HEK293 (cell line): ENCODE measurements around the gene ABCA5.

Experiments
- GLI4 ChIP-seq: fragments of 450-650 bp; formaldehyde crosslinking; IDR thresholded peaks from 2 replicates; pipeline ENCODE4 v1.5.1; 2016; ENCODE audit warnings: missing biosample characterization, missing genetic modification characterization
- GLIS2 ChIP-seq: fragments of 450-650 bp; formaldehyde crosslinking; IDR thresholded peaks from 2 replicates; pipeline ENCODE4 v1.5.1; 2016; ENCODE audit warnings: missing biosample characterization, missing genetic modification characterization
- MZF1 ChIP-seq: fragments of 450-650 bp; formaldehyde crosslinking; IDR thresholded peaks from 2 replicates; pipeline ENCODE4 v1.5.1; 2017; ENCODE audit warnings: missing biosample characterization, missing genetic modification characterization, borderline replicate concordance
- WT1 ChIP-seq: fragments of 450-650 bp; formaldehyde crosslinking; IDR thresholded peaks from 2 replicates; pipeline ENCODE4 v1.5.1; 2016; ENCODE audit warnings: missing biosample characterization, missing genetic modification characterization
- ZBTB17 ChIP-seq: fragments of 450-650 bp; formaldehyde crosslinking; IDR thresholded peaks from 2 replicates; pipeline ENCODE4 v1.5.1; 2016; ENCODE audit warnings: missing biosample characterization, missing genetic modification characterization
- ZFHX2 ChIP-seq: fragments of 450-650 bp; formaldehyde crosslinking; conservative IDR thresholded peaks from 2 replicates; pipeline ENCODE4 v1.5.1; 2016; ENCODE audit warnings: missing biosample characterization, missing genetic modification characterization
- ZFP69B ChIP-seq: fragments of 450-650 bp; formaldehyde crosslinking; IDR thresholded peaks from 2 replicates; pipeline ENCODE4 v1.5.1; 2016; ENCODE audit warnings: missing biosample characterization, missing genetic modification characterization
- ZIC2 ChIP-seq: fragments of 450-650 bp; formaldehyde crosslinking; IDR thresholded peaks from 2 replicates; pipeline ENCODE4 v1.5.1; 2016; ENCODE audit warnings: missing biosample characterization, missing genetic modification characterization
- ZNF121 ChIP-seq: fragments of 450-650 bp; formaldehyde crosslinking; IDR thresholded peaks from 2 replicates; pipeline ENCODE4 v1.5.1; 2016; ENCODE audit warnings: missing biosample characterization, missing genetic modification characterization
- ZNF2 ChIP-seq: fragments of 450-650 bp; formaldehyde crosslinking; IDR thresholded peaks from 2 replicates; pipeline ENCODE4 v1.5.1; 2016; ENCODE audit warnings: missing biosample characterization, missing genetic modification characterization
- ZNF202 ChIP-seq: fragments of 450-650 bp; formaldehyde crosslinking; IDR thresholded peaks from 2 replicates; pipeline ENCODE4 v1.5.1; 2016; ENCODE audit warnings: missing biosample characterization, missing genetic modification characterization, borderline replicate concordance
- ZNF324 ChIP-seq: fragments of 450-650 bp; formaldehyde crosslinking; IDR thresholded peaks from 2 replicates; pipeline ENCODE4 v1.5.1; 2016; ENCODE audit warnings: missing biosample characterization, missing genetic modification characterization
- ZNF391 ChIP-seq: fragments of 450-650 bp; formaldehyde crosslinking; IDR thresholded peaks from 2 replicates; pipeline ENCODE4 v1.5.1; 2016; ENCODE audit warnings: low read depth, missing biosample characterization, missing genetic modification characterization, borderline replicate concordance
- ZNF423 ChIP-seq: fragments of 450-650 bp; formaldehyde crosslinking; IDR thresholded peaks from 2 replicates; pipeline ENCODE4 v1.5.1; 2016; ENCODE audit warnings: missing biosample characterization, missing genetic modification characterization
- ZNF560 ChIP-seq: fragments of 450-650 bp; formaldehyde crosslinking; IDR thresholded peaks from 2 replicates; pipeline ENCODE4 v1.5.1; 2017; ENCODE audit warnings: missing biosample characterization, missing genetic modification characterization, borderline replicate concordance
- ZNF658 ChIP-seq: fragments of 450-650 bp; formaldehyde crosslinking; IDR thresholded peaks from 2 replicates; pipeline ENCODE4; 2016; ENCODE audit warnings: missing biosample characterization, missing genetic modification characterization
- ZNF76 ChIP-seq: fragments of 450-650 bp; formaldehyde crosslinking; IDR thresholded peaks from 2 replicates; pipeline ENCODE4; 2016; ENCODE audit warnings: low read depth, missing biosample characterization, missing genetic modification characterization, borderline replicate concordance
- ZXDB ChIP-seq: fragments of 450-650 bp; formaldehyde crosslinking; IDR thresholded peaks from 2 replicates; pipeline ENCODE4 v1.5.1; 2016; ENCODE audit warnings: missing biosample characterization, missing genetic modification characterization
- TF ChIP-seq, protein P1 (sequence below): fragments of 450-650 bp; formaldehyde crosslinking; IDR thresholded peaks from 2 replicates; pipeline ENCODE4 v1.5.1; 2016; ENCODE audit warnings: missing biosample characterization, missing genetic modification characterization
- TF ChIP-seq, protein P2 (sequence below): fragments of 450-650 bp; formaldehyde crosslinking; IDR thresholded peaks from 2 replicates; pipeline ENCODE4 v1.5.1; 2016; ENCODE audit warnings: missing biosample characterization, missing genetic modification characterization
- TF ChIP-seq, protein P3 (sequence below): fragments of 450-650 bp; formaldehyde crosslinking; IDR thresholded peaks from 2 replicates; pipeline ENCODE4 v1.5.1; 2016; ENCODE audit warnings: missing biosample characterization, missing genetic modification characterization
- TF ChIP-seq, protein P4 (sequence below): fragments of 450-650 bp; formaldehyde crosslinking; IDR thresholded peaks from 2 replicates; pipeline ENCODE4 v1.5.1; 2017; ENCODE audit warnings: missing biosample characterization, mild to moderate bottlenecking, missing genetic modification characterization, moderate library complexity
- TF ChIP-seq, protein P5 (sequence below): fragments of 450-650 bp; formaldehyde crosslinking; IDR thresholded peaks from 2 replicates; pipeline ENCODE4 v1.5.1; 2016; ENCODE audit warnings: missing biosample characterization, missing genetic modification characterization

ABCA5 gene

DNA sequence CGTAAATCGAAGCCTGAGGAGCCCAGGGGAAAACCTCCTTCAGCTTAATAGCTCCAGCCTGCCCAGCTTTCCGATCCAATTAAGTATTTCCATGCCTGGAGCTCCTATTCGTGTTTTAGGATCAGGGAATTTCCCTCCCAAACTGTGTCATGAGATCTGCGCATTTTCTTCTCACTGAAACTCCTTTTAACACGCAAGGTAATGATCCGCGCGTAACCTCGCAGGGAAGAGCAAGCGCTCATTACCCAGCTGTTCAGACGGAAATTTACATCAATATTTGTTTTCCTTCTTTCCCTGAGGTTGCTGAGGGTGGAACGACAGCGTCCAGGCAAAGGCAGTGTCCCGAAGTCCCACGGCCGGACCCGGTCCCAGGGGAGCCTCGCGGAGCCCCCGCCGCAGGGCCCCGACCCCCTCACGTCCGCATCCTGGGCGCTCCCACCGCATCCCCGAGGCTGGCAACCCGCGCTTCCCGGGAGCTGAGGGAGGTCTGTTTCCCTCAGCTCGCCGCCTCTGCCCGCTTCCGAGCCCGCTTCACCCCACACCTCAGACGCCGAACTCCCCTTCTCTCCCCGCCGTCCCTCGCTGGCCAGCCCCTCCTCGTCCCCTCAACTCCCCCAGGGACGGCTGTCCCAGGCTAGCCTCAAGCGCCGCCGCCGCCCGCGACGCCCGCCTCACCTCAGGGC is 415 bp downstream of the ABCA5 start (continued):
- TF ChIP-seq ZNF324 (tag by site-specific recombination) (0 out of 2 replicates have a peak, but pooled peaks have one; percentile 19), ZNF560 (tag by site-specific recombination) (0 out of 2 replicates have a peak, but pooled peaks have one; percentile 11), ZNF121 (tag by site-specific recombination) (peak; percentile 13; the same call in 1 of the 2 replicates), ZXDB (tag by site-specific recombination) (peak; percentile 21), GLIS2 (peak; percentile 99), ZNF202 (tag by site-specific recombination) (no peak), ZBTB17 (tag by site-specific recombination) (peak; percentile 83), ZNF2 (tag by site-specific recombination) (peak; percentile 70), ZNF658 (tag by site-specific recombination) (no peak), MZF1 (tag by site-specific recombination) (no peak; the same call in 1 of the 2 replicates), GLI4 (peak; percentile 87), ZNF76 (tag by site-specific recombination) (peak; percentile 63; the same call in 1 of the 2 replicates), ZFP69B (no peak), ZNF391 (tag by site-specific recombination) (peak; percentile 78; the same call in 1 of the 2 replicates), ZNF423 (peak; percentile 89), ZFHX2 (tag by site-specific recombination) (peak; percentile 35; the same call in 1 of the 2 replicates), ZIC2 (tag by site-specific recombination) (peak; percentile 57), WT1 (tag by site-specific recombination) (0 out of 2 replicates have a peak, but pooled peaks have one; percentile 41)
- TF ChIP-seq, protein P1, sequence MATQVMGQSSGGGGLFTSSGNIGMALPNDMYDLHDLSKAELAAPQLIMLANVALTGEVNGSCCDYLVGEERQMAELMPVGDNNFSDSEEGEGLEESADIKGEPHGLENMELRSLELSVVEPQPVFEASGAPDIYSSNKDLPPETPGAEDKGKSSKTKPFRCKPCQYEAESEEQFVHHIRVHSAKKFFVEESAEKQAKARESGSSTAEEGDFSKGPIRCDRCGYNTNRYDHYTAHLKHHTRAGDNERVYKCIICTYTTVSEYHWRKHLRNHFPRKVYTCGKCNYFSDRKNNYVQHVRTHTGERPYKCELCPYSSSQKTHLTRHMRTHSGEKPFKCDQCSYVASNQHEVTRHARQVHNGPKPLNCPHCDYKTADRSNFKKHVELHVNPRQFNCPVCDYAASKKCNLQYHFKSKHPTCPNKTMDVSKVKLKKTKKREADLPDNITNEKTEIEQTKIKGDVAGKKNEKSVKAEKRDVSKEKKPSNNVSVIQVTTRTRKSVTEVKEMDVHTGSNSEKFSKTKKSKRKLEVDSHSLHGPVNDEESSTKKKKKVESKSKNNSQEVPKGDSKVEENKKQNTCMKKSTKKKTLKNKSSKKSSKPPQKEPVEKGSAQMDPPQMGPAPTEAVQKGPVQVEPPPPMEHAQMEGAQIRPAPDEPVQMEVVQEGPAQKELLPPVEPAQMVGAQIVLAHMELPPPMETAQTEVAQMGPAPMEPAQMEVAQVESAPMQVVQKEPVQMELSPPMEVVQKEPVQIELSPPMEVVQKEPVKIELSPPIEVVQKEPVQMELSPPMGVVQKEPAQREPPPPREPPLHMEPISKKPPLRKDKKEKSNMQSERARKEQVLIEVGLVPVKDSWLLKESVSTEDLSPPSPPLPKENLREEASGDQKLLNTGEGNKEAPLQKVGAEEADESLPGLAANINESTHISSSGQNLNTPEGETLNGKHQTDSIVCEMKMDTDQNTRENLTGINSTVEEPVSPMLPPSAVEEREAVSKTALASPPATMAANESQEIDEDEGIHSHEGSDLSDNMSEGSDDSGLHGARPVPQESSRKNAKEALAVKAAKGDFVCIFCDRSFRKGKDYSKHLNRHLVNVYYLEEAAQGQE (tag by site-specific recombination), result 0 out of 2 replicates have a peak, but pooled peaks have one; percentile 11
- TF ChIP-seq, protein P2, sequence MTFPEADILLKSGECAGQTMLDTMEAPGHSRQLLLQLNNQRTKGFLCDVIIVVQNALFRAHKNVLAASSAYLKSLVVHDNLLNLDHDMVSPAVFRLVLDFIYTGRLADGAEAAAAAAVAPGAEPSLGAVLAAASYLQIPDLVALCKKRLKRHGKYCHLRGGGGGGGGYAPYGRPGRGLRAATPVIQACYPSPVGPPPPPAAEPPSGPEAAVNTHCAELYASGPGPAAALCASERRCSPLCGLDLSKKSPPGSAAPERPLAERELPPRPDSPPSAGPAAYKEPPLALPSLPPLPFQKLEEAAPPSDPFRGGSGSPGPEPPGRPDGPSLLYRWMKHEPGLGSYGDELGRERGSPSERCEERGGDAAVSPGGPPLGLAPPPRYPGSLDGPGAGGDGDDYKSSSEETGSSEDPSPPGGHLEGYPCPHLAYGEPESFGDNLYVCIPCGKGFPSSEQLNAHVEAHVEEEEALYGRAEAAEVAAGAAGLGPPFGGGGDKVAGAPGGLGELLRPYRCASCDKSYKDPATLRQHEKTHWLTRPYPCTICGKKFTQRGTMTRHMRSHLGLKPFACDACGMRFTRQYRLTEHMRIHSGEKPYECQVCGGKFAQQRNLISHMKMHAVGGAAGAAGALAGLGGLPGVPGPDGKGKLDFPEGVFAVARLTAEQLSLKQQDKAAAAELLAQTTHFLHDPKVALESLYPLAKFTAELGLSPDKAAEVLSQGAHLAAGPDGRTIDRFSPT (tag by site-specific recombination), result peak; percentile 37; the same call in 1 of the 2 replicates
- TF ChIP-seq, protein P3, sequence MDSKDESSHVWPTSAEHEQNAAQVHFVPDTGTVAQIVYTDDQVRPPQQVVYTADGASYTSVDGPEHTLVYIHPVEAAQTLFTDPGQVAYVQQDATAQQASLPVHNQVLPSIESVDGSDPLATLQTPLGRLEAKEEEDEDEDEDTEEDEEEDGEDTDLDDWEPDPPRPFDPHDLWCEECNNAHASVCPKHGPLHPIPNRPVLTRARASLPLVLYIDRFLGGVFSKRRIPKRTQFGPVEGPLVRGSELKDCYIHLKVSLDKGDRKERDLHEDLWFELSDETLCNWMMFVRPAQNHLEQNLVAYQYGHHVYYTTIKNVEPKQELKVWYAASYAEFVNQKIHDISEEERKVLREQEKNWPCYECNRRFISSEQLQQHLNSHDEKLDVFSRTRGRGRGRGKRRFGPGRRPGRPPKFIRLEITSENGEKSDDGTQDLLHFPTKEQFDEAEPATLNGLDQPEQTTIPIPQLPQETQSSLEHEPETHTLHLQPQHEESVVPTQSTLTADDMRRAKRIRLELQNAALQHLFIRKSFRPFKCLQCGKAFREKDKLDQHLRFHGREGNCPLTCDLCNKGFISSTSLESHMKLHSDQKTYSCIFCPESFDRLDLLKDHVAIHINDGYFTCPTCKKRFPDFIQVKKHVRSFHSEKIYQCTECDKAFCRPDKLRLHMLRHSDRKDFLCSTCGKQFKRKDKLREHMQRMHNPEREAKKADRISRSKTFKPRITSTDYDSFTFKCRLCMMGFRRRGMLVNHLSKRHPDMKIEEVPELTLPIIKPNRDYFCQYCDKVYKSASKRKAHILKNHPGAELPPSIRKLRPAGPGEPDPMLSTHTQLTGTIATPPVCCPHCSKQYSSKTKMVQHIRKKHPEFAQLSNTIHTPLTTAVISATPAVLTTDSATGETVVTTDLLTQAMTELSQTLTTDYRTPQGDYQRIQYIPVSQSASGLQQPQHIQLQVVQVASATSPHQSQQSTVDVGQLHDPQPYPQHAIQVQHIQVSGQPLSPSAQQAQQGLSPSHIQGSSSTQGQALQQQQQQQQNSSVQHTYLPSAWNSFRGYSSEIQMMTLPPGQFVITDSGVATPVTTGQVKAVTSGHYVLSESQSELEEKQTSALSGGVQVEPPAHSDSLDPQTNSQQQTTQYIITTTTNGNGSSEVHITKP (tag by site-specific recombination), result peak; percentile 70
- TF ChIP-seq, protein P4, sequence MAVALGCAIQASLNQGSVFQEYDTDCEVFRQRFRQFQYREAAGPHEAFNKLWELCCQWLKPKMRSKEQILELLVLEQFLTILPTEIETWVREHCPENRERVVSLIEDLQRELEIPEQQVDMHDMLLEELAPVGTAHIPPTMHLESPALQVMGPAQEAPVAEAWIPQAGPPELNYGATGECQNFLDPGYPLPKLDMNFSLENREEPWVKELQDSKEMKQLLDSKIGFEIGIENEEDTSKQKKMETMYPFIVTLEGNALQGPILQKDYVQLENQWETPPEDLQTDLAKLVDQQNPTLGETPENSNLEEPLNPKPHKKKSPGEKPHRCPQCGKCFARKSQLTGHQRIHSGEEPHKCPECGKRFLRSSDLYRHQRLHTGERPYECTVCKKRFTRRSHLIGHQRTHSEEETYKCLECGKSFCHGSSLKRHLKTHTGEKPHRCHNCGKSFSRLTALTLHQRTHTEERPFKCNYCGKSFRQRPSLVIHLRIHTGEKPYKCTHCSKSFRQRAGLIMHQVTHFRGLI (tag by site-specific recombination), result peak; percentile 30
- TF ChIP-seq, protein P5, sequence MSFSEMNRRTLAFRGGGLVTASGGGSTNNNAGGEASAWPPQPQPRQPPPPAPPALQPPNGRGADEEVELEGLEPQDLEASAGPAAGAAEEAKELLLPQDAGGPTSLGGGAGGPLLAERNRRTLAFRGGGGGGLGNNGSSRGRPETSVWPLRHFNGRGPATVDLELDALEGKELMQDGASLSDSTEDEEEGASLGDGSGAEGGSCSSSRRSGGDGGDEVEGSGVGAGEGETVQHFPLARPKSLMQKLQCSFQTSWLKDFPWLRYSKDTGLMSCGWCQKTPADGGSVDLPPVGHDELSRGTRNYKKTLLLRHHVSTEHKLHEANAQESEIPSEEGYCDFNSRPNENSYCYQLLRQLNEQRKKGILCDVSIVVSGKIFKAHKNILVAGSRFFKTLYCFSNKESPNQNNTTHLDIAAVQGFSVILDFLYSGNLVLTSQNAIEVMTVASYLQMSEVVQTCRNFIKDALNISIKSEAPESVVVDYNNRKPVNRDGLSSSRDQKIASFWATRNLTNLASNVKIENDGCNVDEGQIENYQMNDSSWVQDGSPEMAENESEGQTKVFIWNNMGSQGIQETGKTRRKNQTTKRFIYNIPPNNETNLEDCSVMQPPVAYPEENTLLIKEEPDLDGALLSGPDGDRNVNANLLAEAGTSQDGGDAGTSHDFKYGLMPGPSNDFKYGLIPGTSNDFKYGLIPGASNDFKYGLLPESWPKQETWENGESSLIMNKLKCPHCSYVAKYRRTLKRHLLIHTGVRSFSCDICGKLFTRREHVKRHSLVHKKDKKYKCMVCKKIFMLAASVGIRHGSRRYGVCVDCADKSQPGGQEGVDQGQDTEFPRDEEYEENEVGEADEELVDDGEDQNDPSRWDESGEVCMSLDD (tag by site-specific recombination), result peak; percentile 61; the same call in 1 of the 2 replicates
